Measurements from ENCODE around the gene EML6.

The EML6 gene

DNA sequence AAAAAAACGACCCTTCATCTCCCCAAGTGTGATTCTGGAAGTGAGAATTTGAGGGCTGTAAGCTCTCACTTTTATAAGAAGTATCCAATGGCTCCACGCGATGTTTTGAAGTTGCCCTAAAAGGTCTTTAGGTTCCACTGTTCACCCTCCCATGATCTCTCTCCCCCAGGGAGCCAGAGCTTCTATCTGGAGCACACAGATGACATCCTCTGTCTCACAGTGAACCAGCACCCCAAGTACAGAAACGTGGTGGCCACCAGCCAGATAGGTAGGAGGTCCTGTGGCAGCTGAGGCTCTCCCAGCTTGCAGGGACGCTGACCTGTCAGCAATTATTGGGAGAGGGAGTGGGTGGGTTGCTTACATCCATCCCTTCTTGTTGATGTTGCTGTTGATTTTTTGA is 229.0 kb downstream of the EML6 start:
- DNase-seq: no peak

DNA sequence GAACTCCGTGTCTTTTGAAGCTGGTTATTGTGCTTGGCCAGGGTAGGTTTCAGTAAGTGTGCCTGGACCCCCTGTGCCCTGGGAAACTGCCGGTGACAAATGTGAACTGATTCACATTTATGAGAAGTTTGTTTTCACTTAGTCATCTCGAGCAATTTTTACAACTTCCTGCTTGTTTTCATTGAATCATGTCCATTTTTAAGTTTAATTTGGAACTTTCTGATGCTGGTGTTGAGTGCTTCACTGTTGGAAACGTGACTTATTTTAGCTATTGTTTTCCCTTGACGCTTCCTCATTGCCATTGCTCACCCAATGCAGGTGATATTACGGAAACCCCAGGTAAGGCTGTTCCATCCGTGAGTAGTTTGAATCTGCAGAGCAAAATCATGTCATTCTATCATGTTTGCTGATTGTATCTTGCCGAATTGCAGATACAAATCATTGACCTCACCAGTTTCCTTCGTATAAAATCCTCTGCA is 229.6 kb downstream of the EML6 start:
- DNase-seq: no peak

DNA sequence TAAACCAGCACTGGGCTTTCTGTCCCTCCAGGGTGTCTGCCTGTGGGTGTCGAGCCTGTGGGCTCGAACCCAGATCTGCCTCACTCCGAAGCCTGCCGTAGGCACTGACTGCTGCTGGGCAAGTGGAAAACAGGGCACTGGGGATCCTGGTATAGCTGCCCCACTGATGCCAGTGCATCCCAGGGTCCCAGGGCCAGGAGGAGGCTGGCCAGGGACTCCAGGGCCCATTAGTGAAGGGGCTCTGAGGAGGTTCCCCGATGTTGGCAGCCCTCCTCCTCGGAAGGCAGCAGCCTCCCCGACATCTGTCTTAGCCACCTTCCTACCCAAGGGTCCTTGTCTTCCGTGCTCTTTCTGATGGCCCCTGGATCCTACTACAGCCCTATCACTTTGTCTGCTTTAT is 230.7 kb downstream of the EML6 start:
- no peak for DNase-seq

DNA sequence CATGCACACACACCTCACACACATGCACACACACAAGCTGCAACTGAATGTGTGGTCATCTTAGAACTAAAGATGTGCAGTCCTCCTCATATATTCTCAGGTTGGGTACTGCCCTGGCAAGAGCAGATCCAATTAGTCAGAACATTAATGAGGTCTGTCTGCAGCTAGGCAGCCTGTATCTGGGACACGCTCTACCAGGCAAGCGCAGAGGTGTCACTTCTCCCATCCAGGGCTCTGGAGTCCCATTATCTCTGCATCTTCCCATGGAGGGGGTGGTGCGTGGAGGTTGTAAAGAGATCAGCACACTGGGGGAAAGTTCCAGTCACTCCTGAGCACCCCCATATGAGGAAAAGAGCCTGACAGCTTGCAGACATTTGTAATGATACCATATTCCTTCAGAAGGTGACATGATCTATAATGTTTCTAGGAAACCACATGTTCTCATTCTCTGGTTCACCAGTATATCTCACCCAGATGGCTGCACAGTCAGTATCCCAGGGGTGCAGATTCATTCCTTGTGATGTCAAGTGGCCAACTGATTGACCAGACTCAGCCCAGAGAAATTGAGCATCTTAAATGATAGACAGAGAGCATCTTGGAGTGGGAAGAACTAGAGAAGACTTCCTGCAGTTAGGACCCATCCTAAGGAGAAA is 231.4 kb downstream of the EML6 start:
- no peak for DNase-seq

DNA sequence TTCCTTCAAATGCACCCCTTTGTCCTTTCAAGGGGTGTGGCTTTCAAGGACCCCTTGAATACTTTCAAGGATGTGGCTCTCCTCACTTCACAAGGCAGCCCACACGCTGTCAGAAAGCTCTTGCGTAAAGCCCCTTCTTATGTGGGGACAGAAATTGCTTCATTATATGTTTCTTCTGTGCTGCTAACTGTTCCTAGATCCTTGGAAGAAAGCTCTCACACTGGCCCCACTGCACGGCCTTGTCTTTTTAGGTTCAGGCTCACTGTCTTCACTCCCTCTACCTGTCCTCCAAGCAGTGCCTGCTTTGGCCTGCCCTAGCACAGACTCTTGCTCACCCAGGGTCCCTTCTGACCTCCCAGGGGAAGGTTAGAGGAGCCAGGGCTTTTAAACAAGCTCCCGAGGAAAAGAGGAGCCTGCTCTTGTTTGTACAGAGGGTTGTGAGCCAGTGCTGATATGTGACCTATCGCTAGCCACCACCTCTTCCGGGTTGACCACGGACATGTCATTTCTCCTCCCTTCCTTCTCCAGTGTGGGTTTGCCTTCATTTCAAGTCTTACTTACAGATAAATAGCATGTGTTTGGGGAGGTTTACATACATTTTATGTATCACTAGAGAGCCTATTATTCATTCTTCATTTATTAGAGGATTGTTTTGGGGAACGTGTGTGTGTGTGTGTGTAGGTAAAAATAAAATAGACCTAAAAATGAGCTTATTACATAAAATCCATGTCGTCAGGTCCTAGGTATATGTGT is 232.1 kb downstream of the EML6 start:
- peak; percentile 49 for DNase-seq

DNA sequence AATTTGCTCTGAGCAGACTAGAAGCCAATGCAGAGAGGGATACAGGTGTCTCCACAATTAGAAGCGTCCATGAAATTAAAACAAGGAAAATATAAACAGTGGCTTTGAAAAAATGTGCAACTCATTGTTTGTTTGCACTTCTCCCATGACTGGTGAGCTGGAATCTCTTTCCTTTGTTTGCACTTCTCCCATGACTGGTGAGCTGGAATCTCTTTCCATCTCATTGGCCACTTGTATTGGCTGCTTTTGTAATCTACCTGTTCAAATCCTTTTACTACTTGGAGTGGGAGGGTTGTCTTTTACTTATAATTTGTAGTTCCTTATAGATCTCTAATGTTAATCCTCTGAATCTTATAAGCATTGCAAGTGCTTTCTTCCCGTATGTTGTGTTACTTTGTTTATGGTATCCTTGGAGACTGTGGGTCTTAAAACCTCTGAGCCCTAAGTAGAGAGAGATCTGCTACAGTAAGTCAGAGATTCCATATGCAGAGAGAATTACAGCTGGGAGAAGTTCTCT is 232.7 kb downstream of the EML6 start:
- peak; percentile 73 for DNase-seq

DNA sequence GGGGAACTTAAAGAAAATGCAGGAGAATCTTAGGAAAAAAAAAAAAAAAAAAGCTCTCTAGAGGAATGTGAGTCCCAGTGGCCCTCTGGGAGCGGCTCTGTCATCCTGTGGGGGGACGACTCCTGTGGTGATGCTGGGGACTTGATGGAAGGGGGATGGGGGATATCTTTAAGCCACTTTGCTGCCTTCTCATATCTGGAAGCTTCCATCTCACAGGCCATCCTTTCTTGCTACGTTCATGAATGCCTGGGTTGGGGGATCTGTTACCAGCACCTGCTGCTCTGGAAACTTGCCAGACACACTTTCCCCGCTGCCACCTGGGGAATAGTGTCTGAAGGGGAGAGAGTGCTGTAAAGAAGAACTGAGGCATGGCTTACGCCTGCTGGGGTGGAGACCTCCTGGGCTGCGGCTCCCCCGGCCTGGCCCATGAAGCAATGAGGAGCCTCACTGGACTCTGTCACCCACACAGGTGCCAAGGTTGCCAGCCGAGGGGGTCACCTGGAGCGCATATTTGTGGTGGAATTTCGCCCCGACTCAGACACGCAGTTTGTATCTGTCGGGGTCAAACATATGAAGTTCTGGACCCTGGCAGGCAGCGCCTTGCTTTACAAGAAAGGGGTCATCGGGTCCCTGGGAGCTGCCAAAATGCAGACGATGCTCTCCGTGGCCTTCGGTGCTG is 234.0 kb downstream of the EML6 start:
- peak; percentile 46 for DNase-seq

DNA sequence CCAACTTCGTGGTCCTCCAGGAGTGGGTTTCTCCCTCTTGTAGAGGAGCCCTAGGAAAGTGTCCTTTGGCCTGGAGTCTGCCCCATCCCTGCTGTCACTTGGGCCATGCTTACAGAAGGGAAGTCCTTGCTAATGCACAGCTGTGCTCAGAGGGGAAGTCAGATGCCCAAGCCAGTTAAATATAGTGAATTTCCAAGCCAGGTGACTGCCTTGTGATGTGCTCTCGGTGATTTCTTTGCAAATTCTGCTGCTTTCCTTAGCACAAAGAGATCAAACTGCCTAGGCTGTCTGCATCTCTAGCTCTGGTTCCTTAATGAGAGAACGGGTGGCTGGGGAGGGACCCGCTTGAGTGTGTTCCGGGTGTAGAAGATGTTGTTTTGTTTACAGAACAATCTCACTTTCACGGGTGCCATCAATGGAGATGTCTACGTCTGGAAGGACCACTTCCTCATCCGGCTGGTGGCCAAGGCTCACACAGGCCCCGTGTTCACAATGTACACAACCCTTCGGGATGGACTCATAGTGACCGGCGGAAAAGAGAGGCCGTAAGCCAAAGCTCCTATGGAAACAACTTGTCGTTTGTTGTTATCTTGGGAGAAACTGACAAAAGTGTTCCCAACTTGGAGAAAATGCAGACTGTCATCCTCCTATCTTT is 235.4 kb downstream of the EML6 start:
- no peak for DNase-seq

DNA sequence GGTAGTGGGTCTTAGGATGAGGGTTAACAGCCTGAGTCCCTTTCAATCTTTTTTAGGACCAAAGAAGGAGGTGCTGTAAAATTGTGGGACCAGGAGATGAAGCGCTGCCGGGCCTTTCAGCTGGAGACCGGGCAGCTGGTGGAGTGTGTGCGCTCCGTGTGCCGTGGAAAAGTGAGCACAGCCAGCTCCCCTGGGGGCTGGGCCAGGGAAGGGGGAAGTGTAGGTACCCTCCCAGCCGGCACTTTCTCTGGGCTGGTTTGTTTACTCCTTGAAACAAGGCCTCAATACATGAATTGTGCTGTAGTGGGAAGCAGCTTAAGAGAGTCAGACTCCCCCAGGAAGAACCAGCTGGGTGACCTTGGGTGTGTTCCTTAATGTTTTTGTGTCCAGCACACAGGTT is 236.7 kb downstream of the EML6 start:
- DNase-seq: no peak

DNA sequence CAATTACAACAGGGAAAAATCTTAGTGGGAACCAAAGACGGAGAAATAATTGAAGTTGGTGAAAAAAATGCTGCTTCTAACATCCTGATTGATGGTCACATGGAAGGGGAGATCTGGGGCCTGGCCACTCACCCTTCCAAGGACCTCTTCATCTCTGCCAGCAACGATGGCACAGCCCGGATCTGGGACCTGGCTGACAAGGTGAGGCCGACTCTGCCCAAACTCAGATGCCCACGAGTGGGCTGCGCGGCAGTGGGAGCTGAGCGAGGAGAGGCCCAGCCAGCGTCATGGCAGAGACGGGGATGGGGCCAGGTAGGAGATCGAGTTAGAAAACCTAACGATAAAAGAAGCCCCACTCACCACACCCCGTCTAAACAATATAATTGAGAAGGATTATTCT is 239.0 kb downstream of the EML6 start:
- DNase-seq: no peak

DNA sequence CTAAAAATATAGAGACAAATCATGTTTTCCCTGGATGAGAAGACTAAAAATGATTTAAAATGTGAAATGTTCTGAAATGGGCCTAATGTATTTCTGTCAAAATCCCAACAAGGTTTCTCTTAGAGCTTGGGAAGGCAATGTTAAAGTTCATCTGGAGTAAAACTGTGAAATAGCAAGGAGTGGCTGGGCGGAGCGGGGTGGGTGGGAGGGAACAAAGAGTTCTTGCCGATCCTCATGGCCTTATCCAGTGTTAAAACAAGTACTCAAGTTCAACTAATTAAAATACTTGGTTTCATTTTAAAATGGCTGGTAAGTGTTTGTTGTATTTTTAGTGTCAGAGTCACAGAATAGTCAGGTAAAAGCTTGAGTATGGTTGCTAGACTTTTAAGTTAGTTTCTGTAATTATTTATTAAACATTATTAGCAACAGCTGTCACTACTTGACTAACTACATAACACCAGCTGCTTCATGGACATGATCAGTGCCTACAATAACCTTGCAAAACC is 239.5 kb downstream of the EML6 start:
- DNase-seq: no peak

DNA sequence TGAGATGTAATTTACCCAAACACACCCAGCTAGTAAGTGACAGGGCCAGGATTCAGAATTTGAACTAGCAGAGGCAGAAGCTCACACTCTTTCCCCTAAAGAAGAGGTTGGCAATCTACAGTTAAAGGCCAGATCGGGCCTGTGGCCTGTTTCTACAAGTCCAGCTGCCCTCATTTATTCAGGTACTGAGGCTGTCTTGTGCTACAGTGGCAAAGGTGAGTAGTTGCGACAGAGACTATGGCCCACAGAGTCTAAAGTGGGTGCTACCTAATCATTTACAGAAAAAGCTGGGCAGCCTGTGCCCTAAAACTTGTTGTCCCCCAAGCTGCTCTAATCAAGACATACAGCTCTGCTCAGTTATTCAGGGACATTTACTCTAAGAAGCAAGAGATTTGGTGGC is 240.0 kb downstream of the EML6 start:
- DNase-seq: no peak

DNA sequence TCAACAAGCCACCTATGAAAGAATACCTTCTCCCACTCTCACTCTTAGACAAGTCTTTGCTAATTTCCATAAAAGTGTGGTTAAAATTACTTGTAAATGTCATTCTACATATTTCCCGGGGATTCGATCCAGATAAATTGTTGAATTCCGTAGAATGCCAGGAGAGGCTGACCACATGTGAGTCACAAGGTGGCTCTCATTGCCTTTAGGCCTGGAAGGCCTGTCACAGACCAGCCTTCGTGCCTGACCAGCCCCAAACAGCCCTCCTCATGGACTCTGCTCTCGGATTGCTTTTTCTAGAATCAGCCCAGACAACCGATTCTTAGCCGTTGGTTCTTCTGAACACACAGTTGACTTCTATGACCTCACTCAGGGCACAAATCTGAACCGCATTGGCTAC is 240.8 kb downstream of the EML6 start:
- no peak for DNase-seq

DNA sequence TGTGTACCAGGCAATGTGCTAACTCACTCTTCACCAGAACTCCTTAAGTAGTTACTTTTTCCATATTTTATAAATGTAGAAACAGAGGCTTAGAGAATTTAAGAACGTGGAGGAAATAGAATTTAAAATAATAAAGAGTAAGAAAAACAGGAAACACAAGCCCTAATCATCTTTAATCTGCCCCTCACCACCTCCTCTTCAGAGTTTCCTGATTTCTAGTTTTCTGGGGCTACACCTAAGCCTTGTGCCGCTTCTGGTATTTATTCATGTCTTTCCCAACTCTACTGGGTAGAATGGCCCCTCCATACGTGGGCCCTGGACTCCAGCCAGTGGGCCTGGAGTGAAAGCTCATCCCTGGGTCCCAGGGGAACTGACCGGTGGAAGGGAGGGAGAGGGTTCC is 241.4 kb downstream of the EML6 start:
- DNase-seq: no peak

DNA sequence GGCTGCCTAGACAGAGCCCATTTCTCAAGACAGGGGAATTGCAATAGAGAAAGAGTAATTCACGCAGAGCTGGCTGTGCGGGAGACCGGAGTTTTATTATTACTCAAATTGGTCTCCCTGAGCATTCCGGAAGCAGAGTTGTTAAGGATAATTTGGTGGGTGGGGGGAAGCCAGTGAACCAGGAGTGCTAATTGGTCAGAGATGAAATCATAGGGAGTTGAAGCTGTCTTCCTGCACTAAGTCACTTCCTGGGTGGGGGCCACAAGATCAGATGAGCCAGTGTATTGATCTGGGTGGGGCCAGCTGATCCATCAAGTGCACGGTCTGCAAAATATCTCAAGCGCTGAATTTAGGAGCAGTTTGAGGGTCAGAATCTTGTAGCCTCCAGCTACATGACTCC is 242.0 kb downstream of the EML6 start:
- no peak for DNase-seq

DNA sequence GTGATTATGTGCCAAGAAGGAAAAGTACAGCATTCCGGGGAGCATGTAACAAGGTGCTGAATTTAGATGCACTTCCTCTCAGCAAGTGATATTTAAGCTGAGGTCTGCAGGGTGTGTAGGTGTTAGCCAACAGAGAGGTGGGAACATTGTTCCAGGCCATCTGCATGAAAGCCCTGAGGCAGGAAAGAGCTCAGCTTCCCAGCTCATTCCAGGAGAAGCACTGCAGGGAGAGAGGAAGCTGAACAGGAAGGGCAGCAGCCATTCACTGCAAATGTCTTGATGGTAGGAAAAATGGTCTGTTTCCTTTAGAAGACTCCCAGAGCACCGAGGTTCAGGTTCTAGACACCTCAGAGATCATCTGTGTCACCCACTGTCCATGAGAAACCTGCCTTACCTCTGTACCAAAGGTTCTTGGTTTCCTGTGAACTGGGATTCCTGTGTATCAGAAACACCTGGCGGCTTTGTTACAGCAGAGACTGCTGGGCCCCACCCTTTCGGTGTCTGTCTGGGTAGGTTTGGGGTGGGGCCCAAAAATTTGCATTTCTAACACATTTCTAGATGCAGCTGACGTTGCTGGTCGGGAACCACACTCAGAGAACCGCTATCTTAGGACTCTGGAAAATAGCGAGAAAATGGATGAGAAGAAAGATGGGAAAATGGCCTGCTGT is 242.8 kb downstream of the EML6 start:
- no peak for DNase-seq

DNA sequence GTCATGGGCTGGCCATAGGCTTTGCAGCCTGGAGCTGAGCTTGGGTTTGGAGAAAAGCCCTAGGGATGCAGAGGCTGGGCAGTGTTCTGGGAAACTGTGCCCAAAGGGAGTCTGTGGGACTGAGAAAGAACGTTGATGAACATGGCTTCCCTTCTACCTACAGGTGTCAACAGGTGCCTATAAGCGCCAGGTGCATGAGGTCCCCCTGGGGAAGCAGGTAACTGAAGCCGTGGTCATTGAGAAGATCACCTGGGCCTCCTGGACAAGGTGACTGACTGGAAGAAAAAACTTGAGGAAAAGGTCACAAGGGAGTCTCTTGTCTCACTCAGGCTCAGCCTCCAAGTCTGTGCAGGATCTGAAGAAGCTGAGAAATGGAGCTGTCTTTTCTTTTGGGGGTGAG is 243.4 kb downstream of the EML6 start:
- no peak for DNase-seq

DNA sequence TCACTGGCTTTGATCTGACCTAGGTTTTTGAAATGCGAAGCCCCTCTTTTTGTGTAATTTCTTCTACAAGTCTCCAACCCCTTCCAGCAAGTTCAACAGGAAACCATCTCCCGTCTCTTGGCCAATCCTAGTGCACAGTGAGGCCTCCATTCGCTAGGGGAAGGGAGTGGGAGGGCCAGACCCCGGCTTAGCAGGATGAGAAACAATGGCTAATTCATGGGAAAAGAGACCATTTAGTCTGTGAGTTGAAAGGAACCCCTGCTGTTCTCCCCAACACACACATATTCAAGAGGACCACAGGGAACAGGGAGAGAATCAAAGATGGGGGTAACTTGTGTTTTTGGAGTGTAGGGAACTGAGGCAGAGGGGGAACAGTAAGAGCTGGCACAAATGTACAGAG is 243.8 kb downstream of the EML6 start:
- DNase-seq: no peak

DNA sequence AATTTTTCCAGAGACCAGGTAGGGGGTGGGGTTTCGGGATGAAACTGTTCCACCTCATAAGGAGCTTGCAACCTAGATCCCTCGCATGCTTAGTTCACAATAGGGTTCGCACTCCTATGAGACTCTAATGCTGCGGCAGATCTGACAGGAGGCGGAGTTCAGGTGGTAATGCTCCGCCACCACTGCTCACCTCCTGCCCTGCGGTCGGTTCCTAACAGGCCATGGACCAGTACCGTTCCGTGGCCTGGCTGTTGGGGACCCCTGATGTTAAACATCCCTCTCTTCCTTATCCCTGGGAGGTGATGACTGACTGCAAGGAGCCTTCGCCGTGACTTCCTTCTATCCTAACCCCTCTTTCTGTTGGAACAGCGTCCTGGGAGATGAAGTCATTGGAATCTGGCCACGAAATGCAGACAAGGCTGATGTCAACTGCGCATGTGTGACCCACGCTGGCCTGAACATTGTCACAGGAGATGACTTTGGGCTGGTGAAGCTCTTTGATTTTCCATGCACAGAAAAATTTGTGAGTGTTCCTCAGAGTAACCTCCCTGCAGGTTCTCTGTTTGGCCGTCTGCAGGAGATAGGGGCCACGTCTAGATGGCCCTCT is 244.4 kb downstream of the EML6 start:
- DNase-seq: no peak

DNA sequence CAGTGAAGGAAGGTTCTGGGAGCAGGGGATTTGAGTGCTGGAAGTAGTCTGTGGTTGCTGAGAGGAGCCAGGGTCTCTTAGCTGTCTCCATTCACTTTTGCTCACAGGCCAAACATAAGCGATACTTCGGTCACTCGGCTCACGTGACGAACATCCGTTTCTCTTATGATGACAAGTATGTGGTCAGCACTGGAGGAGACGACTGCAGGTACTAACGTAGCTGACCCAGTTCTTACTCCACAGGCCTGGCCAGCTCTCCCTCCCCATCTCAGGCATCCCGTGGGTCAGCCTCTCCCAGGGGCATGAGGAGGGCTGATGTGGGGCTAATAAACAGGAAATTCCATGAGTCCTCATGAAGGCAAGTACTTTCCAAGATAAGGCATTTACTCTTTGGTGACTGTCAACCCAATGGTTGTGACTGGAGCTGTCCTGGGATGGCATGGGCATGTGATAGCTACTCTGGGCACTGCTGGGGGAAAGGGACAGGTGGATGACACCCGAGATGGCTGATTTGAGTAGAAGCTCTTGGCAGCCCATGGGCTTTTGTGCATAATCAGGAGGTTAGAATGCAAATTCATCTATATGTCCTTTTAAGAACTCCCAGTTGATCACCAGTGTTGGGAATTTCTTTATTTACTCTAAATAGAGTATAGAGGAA is 245.2 kb downstream of the EML6 start:
- DNase-seq: no peak

DNA sequence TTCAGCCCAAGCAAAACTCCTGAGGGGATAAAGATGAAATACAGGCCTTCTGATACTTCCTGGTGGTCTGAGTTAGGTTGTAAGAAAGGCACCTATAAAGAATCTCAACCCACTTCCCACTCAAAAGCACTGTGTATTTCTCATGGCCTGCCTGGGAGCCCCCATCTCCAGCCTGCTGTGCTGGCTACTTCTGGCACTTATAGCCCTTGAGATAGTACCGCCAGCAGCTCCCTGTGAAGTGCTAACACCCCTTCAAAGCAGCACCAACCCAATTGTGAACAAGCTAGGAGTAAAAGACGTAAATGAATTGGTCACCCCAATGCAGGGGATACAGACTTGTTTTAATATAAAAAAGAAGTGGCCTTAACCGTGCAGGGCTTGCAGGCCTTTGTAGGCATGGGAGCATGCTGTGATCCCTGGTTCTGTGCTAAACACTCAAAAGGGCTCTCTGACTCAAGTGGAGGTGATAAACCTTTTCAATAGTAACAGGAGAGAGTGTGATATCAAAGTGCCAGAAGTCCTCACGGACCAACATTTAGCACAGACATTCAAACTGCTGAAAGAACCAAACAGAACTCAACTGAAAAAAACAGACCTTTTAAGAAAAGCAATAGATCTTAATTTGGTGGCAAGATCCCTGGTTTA is 246.0 kb downstream of the EML6 start:
- peak; percentile 63 for DNase-seq
